OCI-LY7 (cell line): ENCODE measurements around the gene DIAPH3. TPM values are rescaled to one million over a fixed set of nuclear protein-coding genes. Genes with fewer than 3 reads are reported as not detected.

Experiments
- BruUV-seq: library from RNA; stranded (reverse); fragments of 400-500 nt; replicated peaks from 2 replicates; lab custom pipeline; 2021; lab: Mats Ljungman, UMichigan
- CTCF ChIA-PET: fragments of 300-600 bp; sonication (Branson Sonifier 250); formaldehyde crosslinking; loops from one replicate; lab custom pipeline; 2022; ENCODE audit warnings: antibody characterized with exemption; ENCODE audit not compliant: unreplicated experiment; lab: Charles Lee
- POLR2A ChIA-PET: fragments of 300-600 bp; sonication (Branson Sonifier 250); formaldehyde crosslinking; loops from one replicate; lab custom pipeline; 2022; ENCODE audit warnings: antibody characterized with exemption; lab: Charles Lee
- DNase-seq: peaks from one replicate; pipeline ENCODE4 v3.0.0-alpha.2; 2015; ENCODE audit warnings: low spot score
- H2AFZ ChIP-seq: fragments of 200-600 bp; sonication (generic), shearing (Covaris generic); 2 replicates; pipeline ENCODE4 v1.6.1; 2014; ENCODE audit warnings: mild to moderate bottlenecking, antibody characterized with exemption, low read length, moderate library complexity
- H3K27ac ChIP-seq: fragments of 200-600 bp; sonication (generic); 2 replicates; pipeline ENCODE4 v1.5.1; 2014; ENCODE audit warnings: mixed run types, low read depth, mild to moderate bottlenecking, moderate library complexity, low read length, inconsistent platforms; ENCODE audit not compliant: poor library complexity, severe bottlenecking
- H3K36me3 ChIP-seq: fragments of 200-600 bp; sonication (generic); 2 replicates; pipeline ENCODE4 v1.6.1; 2014; ENCODE audit warnings: mild to moderate bottlenecking, antibody characterized with exemption, low read length, moderate library complexity, mixed read lengths; ENCODE audit not compliant: insufficient read depth
- H3K4me1 ChIP-seq: fragments of 200-600 bp; sonication (generic); 2 replicates; pipeline ENCODE4 v1.5.1; 2014; ENCODE audit warnings: mild to moderate bottlenecking, low read length; ENCODE audit not compliant: insufficient read depth, poor library complexity, severe bottlenecking
- H3K4me2 ChIP-seq: fragments of 200-600 bp; sonication (generic); 2 replicates; pipeline ENCODE4 v1.6.1; 2014; ENCODE audit warnings: mild to moderate bottlenecking, low read length
- H3K4me3 ChIP-seq: fragments of 200-600 bp; sonication (generic); 2 replicates; pipeline ENCODE4 v1.5.1; 2014; ENCODE audit warnings: mild to moderate bottlenecking, low read depth, low read length; ENCODE audit not compliant: poor library complexity, severe bottlenecking
- H3K79me2 ChIP-seq: fragments of 200-600 bp; sonication (generic); 2 replicates; pipeline ENCODE4 v1.6.1; 2016; ENCODE audit warnings: low read depth, mild to moderate bottlenecking, low read length, moderate library complexity, mixed read lengths; ENCODE audit not compliant: insufficient read depth
- H3K9me2 ChIP-seq: fragments of 200-600 bp; sonication (generic); 2 replicates; pipeline ENCODE4 v1.6.1; 2016; ENCODE audit warnings: mild to moderate bottlenecking, low read length, mixed read lengths; ENCODE audit not compliant: insufficient read depth
- H3K9me3 ChIP-seq: fragments of 200-600 bp; sonication (generic); 2 replicates; pipeline ENCODE4 v1.6.1; 2014; ENCODE audit warnings: mild to moderate bottlenecking, mixed run types, low read length, mixed read lengths
- H4K20me1 ChIP-seq: fragments of 200-600 bp; sonication (generic); 2 replicates; pipeline ENCODE4 v1.6.1; 2014; ENCODE audit warnings: mild to moderate bottlenecking, antibody characterized with exemption, low read length, moderate library complexity, mixed read lengths; ENCODE audit not compliant: insufficient read depth
- EZH2phosphoT487 ChIP-seq: fragments of 200-600 bp; sonication (generic); IDR thresholded peaks from 2 replicates; pipeline ENCODE4 v1.6.1; 2018; ENCODE audit warnings: low read depth, borderline replicate concordance, mild to moderate bottlenecking, mixed run types, antibody characterized with exemption, low read length, moderate library complexity, mixed read lengths
- intact Hi-C: fragments of 100-400 bp; cut with micrococcal nuclease; formaldehyde crosslinking; loops from one replicate; pipeline ENCODE4 v1.10.0; 2022; ENCODE audit not compliant: unreplicated experiment
- total RNA-seq, 2 experiments: library from RNA; depleted of rRNA in 1 of 2; stranded (reverse); fragments of >200 nt in 1 of 2; shearing (Covaris generic) in 1 of 2; gene quantifications; 2 replicates each; pipeline ENCODE4 v1.2.3, GENCODE V29; 2014 to 2022
- TF ChIP-seq, protein P1 (sequence below): fragments of 200-600 bp; sonication (generic); conservative IDR thresholded peaks from 2 replicates; pipeline ENCODE4 v1.5.1; 2014; ENCODE audit warnings: mild to moderate bottlenecking, antibody characterized with exemption, low read length, moderate library complexity, mixed read lengths

Gene DIAPH3
- total RNA-seq, 2 experiments from 2014 or later: 33.5 to 37.2 TPM

DNA sequence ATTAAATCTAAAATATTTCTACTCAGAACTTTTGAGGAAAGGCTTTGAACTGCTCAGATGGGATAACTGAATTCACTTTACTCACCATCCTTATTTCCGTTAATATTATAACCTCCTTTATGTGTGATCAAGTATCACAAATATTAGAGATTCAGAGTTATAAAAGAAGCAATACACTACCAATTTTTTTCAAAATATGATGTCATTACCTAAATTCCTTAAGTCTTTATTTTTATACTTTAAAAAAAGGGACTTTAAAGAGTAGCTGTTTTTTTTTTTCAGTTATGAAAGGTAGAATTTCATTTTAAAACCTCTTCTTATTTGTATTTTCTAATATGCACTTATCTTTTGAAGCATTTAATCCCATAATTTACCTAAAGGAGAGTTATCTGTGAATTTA lies 239.5 kb downstream of the DIAPH3 start:
- Histone ChIP-seq H3K27ac (no peak overlapping the region), H4K20me1 (no peaks in the 10 kb centered on the region), H3K9me2 (no peaks in the 10 kb centered on the region; the same call in 1 of the 2 replicates), H3K79me2 (no peaks in the 10 kb centered on the region), H3K36me3 (peaks cover 37% of the 10 kb centered on the region), H3K4me2 (no peak overlapping the region), H3K4me3 (no peak overlapping the region), H2AFZ (no peak overlapping the region), H3K4me1 (no peaks in the 10 kb centered on the region), H3K9me3 (peaks cover 16% of the 10 kb centered on the region; the same call in 1 of the 2 replicates)
- no TSS peak for BruUV-seq
- no peak for TF ChIP-seq EZH2phosphoT487
- TF ChIP-seq, protein P1, sequence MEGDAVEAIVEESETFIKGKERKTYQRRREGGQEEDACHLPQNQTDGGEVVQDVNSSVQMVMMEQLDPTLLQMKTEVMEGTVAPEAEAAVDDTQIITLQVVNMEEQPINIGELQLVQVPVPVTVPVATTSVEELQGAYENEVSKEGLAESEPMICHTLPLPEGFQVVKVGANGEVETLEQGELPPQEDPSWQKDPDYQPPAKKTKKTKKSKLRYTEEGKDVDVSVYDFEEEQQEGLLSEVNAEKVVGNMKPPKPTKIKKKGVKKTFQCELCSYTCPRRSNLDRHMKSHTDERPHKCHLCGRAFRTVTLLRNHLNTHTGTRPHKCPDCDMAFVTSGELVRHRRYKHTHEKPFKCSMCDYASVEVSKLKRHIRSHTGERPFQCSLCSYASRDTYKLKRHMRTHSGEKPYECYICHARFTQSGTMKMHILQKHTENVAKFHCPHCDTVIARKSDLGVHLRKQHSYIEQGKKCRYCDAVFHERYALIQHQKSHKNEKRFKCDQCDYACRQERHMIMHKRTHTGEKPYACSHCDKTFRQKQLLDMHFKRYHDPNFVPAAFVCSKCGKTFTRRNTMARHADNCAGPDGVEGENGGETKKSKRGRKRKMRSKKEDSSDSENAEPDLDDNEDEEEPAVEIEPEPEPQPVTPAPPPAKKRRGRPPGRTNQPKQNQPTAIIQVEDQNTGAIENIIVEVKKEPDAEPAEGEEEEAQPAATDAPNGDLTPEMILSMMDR: no peak
- POLR2A ChIA-PET: interaction anchor here (0.6 to 1.0 kb wide), 4 partner anchors 15 to 1493 kb away, joined by 3 read pairs; no protein-coding TSS in a partner anchor
- intact Hi-C loops: no loop called here
- CTCF ChIA-PET: no interaction called here
- DNase-seq: no peak

DNA sequence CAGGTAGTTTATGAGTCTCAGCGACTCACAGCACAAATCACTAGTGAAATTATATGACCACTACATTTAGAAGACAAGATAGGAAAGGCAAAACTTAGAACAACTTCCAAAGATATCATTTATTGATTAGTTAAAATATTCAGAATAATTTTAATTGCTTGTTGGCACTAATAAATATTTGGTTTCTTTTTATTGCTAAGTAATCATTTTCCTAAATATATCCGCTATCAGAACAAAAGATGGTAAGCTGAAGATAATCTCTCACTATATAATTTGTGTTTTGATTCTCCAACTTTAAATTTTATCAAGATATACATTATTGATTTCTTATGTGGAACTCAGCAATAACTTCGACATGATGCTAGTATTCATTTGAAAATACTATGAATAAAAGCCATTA lies 248.5 kb downstream of the DIAPH3 start:
- no peaks in the 10 kb centered on the region for H3K4me1 ChIP-seq
- POLR2A ChIA-PET: interaction anchor here (0.6 to 1.6 kb wide), 2 partner anchors 12 to 19 kb away, joined by 3 to 6 read pairs; no protein-coding TSS in a partner anchor
- H3K9me2 ChIP-seq: no peaks in the 10 kb centered on the region
- H2AFZ ChIP-seq: no peak overlapping the region
- H3K4me2 ChIP-seq: no peak overlapping the region
- TF ChIP-seq, protein P1: no peak
- TF ChIP-seq EZH2phosphoT487: no peak
- no TSS peak for BruUV-seq
- intact Hi-C loops: no loop called here
- H3K36me3 ChIP-seq: peaks cover 6% of the 10 kb centered on the region; the same call in 1 of the 2 replicates
- H4K20me1 ChIP-seq: no peaks in the 10 kb centered on the region
- CTCF ChIA-PET: no interaction called here
- H3K27ac ChIP-seq: no peak overlapping the region
- no peak overlapping the region for H3K4me3 ChIP-seq
- no peaks in the 10 kb centered on the region for H3K9me3 ChIP-seq
- no peaks in the 10 kb centered on the region for H3K79me2 ChIP-seq
- DNase-seq: no peak

DNA sequence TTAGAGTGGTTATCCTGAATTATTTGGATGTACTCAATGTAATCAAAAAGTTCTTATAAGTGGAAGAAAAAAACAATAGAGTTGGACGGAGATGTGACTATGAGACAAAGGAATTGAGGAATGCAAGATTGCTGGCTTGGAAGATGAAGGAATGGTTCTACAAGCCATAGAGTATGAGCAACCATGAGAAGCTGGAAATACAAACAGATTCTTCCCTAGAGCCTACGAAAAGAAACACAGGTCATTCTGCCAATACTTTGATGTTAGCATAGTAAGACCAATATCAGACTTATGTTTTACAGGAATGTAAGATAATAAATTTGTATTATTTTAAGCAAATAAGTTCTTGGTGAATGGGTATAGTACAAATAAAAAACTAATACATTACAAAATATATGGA lies 249.2 kb downstream of the DIAPH3 start:
- Histone ChIP-seq H3K9me3 (no peaks in the 10 kb centered on the region), H3K4me2 (no peak overlapping the region), H3K36me3 (peaks cover 6% of the 10 kb centered on the region; the same call in 1 of the 2 replicates), H2AFZ (no peak overlapping the region), H3K9me2 (no peaks in the 10 kb centered on the region), H3K27ac (no peak overlapping the region), H4K20me1 (no peaks in the 10 kb centered on the region), H3K4me3 (no peak overlapping the region), H3K79me2 (no peaks in the 10 kb centered on the region), H3K4me1 (no peaks in the 10 kb centered on the region)
- DNase-seq: no peak
- ChIA-PET POLR2A (interaction anchor here (1.6 kb wide), 1 partner anchor 12 kb away, joined by 6 read pairs; no protein-coding TSS in a partner anchor), CTCF (no interaction called here)
- intact Hi-C loops: no loop called here
- BruUV-seq: no TSS peak
- TF ChIP-seq, protein P1: no peak
